ENCODE results near the gene TFEB. TPM values are rescaled to one million over a fixed set of nuclear protein-coding genes. Genes with fewer than 3 reads are reported as not detected.

The TFEB gene
- total and polyA plus RNA-seq, 2 donors (not counting 1 experiment from before 2014, with no cell fraction given): 1.9 to 7.6 TPM

DNA sequence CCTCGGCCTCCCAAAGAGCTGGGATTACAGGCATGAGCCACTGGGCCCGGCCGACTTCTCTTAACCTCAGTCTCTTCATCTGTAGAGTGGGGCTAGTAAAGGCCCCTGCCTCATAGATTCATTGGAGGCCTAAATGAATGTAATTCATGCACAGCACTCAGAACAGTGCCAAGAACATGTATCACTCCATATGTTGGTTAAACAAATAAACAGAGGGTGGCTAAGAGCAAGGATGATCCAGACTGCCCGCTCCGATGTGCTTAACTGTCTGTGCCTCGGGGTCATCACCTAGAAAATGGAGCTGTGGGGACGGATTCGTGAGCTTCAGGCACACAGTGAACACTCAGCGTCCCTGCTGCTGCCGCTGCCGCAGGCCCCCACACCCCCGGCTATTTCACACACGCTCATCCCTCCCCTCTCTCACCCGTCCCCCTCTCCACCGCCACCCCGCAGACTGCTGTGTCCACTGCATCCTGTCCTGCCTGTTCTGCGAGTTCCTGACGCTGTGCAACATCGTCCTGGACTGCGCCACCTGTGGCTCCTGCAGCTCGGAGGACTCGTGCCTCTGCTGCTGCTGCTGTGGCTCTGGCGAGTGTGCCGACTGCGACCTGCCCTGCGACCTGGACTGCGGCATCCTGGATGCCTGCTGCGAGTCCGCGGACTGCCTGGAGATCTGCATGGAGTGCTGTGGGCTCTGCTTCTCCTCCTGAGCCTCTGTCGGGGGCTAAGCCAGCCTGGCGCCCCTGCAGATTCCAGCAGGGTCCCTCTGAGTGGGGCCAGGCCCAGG is 82.3 kb downstream of the TFEB start:
- H4K20me1 ChIP-seq (ENCODE audit: control insufficient read depth, extremely low read depth, insufficient read depth, low read length): no peaks in the 10 kb centered on the region
- no peaks in the 10 kb centered on the region for H3K36me3 ChIP-seq (ENCODE audit: control insufficient read depth, insufficient read depth, low read length)
- H3K4me2 ChIP-seq (ENCODE audit: extremely low read depth, insufficient read depth, low read length): no peak overlapping the region
- H3K4me1 ChIP-seq (ENCODE audit: control insufficient read depth, extremely low read depth, insufficient read depth, low read length): no peaks in the 10 kb centered on the region
- H2AFZ ChIP-seq (ENCODE audit: low read length): no peak overlapping the region
- no peaks in the 10 kb centered on the region for H3K27me3 ChIP-seq (ENCODE audit: control insufficient read depth, insufficient read depth, low read length)
- H3K4me3 ChIP-seq (replicated peaks in 1 of 4; ENCODE audit: control extremely low read depth in 1 of 4, insufficient read depth in 1 of 4, low read depth in 3 of 4, low read length in 4 of 4): no peak overlapping the region
- no peaks in the 10 kb centered on the region for H3K9me3 ChIP-seq (ENCODE audit: control insufficient read depth, insufficient read depth, low read depth, low read length)
- TF ChIP-seq EZH2 (IDR thresholded peaks at IDR 0.05; ENCODE audit: low read length, missing control alignments): no peak
- TF ChIP-seq, protein P1, sequence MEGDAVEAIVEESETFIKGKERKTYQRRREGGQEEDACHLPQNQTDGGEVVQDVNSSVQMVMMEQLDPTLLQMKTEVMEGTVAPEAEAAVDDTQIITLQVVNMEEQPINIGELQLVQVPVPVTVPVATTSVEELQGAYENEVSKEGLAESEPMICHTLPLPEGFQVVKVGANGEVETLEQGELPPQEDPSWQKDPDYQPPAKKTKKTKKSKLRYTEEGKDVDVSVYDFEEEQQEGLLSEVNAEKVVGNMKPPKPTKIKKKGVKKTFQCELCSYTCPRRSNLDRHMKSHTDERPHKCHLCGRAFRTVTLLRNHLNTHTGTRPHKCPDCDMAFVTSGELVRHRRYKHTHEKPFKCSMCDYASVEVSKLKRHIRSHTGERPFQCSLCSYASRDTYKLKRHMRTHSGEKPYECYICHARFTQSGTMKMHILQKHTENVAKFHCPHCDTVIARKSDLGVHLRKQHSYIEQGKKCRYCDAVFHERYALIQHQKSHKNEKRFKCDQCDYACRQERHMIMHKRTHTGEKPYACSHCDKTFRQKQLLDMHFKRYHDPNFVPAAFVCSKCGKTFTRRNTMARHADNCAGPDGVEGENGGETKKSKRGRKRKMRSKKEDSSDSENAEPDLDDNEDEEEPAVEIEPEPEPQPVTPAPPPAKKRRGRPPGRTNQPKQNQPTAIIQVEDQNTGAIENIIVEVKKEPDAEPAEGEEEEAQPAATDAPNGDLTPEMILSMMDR (conservative IDR thresholded peaks at IDR 0.05 in 1 of 2, IDR thresholded peaks at IDR 0.05 in 1 of 2; ENCODE audit: low read depth in 1 of 2, low read length in 2 of 2): no peak
- H3K79me2 ChIP-seq (ENCODE audit: control insufficient read depth, insufficient read depth, low read length): no peaks in the 10 kb centered on the region
- no peak for DNase-seq (ENCODE audit: low read depth in 2 of 2)
- H3K9ac ChIP-seq (ENCODE audit: insufficient read depth, low read length): no peak overlapping the region
- H3K27ac ChIP-seq (ENCODE audit: insufficient read depth, low read length): no peak overlapping the region

DNA sequence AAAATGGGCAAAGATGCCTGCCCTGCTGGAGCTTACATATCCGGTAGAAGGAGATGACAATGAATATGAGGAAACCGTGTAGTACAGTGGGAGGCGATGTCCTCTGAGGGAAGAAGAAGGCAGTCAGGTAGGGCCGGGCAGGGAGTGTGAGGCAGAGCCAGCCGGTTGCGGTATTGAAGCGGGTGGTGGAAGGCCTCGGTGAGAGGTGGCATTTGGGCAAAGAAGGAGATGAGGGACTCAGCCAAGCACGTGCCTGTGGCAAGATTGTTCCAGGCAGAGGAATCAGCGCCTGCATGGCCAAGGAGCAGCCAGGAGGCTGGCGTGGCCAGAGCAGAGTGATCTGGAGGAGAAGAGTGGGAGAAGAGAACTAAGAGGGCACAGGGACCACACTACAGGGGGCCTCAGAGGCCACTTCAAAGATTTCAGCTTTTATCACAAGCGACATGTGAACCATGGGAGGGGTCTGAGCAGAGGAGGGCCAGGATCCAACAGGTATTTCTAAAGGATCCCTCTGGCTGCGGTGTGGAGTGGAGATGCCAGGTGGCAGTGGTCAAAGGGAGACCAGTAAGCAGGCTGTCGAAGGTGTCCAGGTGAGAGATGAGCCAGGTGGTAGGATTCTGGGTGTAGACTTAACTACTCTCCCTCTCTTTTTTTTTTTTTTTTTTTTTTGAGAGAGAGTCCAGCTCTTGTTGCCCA is 83.3 kb downstream of the TFEB start:
- no peak overlapping the region for H3K4me2 ChIP-seq (ENCODE audit: extremely low read depth, insufficient read depth, low read length)
- H3K79me2 ChIP-seq (ENCODE audit: control insufficient read depth, insufficient read depth, low read length): no peaks in the 10 kb centered on the region
- H3K9ac ChIP-seq (ENCODE audit: insufficient read depth, low read length): no peak overlapping the region
- no peaks in the 10 kb centered on the region for H3K4me1 ChIP-seq (ENCODE audit: control insufficient read depth, extremely low read depth, insufficient read depth, low read length)
- no peaks in the 10 kb centered on the region for H3K36me3 ChIP-seq (ENCODE audit: control insufficient read depth, insufficient read depth, low read length)
- TF ChIP-seq, protein P1 (conservative IDR thresholded peaks at IDR 0.05 in 1 of 2, IDR thresholded peaks at IDR 0.05 in 1 of 2; ENCODE audit: low read depth in 1 of 2, low read length in 2 of 2): no peak
- TF ChIP-seq EZH2 (IDR thresholded peaks at IDR 0.05; ENCODE audit: low read length, missing control alignments): no peak
- H4K20me1 ChIP-seq (ENCODE audit: control insufficient read depth, extremely low read depth, insufficient read depth, low read length): no peaks in the 10 kb centered on the region
- no peaks in the 10 kb centered on the region for H3K9me3 ChIP-seq (ENCODE audit: control insufficient read depth, insufficient read depth, low read depth, low read length)
- no peak overlapping the region for H2AFZ ChIP-seq (ENCODE audit: low read length)
- H3K27ac ChIP-seq (ENCODE audit: insufficient read depth, low read length): no peak overlapping the region
- no peak overlapping the region for H3K4me3 ChIP-seq (replicated peaks in 1 of 4; ENCODE audit: control extremely low read depth in 1 of 4, insufficient read depth in 1 of 4, low read depth in 3 of 4, low read length in 4 of 4)
- H3K27me3 ChIP-seq (ENCODE audit: control insufficient read depth, insufficient read depth, low read length): no peaks in the 10 kb centered on the region
- no peak for DNase-seq (ENCODE audit: low read depth in 2 of 2)

DNA sequence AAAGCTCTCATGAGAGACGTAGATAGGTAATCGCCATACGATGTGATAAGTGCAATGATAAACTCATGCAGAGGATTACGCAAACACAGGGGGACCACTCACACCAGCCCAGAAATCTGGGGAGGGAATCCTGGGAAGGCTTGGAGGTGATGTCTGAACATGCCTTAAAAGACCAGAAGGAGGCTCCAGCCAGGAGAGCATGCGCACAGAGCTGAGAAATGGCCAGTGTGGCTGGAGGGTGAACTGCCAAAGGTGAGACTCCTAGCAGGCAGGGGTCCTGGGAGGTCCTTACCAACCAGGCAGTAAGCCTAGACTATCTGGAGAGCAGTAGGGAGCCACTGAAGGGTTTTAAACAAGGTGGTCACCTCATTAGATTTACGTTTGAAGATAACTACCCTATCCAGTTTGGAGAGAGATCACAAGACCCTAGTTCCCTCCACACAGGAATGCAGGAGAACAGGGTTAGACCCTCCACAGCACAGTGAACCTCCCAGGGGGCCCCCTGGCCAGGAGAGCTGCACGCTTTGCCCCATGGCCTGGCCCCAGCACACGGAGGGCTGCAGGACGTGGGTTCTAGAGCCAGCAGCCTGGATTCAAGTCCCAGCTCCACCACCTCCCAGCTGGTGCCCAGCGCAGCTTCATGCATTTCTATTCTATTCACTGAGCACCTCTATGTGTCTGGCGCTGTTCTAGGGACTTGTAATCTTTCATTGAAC is 84.0 kb downstream of the TFEB start:
- Histone ChIP-seq H4K20me1 (ENCODE audit: control insufficient read depth, extremely low read depth, insufficient read depth, low read length) (no peaks in the 10 kb centered on the region), H3K27ac (ENCODE audit: insufficient read depth, low read length) (no peak overlapping the region)

More for the DNA sequence above, 84.0 kb downstream of the TFEB start:
- no peaks in the 10 kb centered on the region for H3K27me3 ChIP-seq (ENCODE audit: control insufficient read depth, insufficient read depth, low read length)
- H3K9me3 ChIP-seq (ENCODE audit: control insufficient read depth, insufficient read depth, low read depth, low read length): no peaks in the 10 kb centered on the region
- H2AFZ ChIP-seq (ENCODE audit: low read length): no peak overlapping the region
- no peak for TF ChIP-seq EZH2 (IDR thresholded peaks at IDR 0.05; ENCODE audit: low read length, missing control alignments)
- TF ChIP-seq, protein P1 (conservative IDR thresholded peaks at IDR 0.05 in 1 of 2, IDR thresholded peaks at IDR 0.05 in 1 of 2; ENCODE audit: low read depth in 1 of 2, low read length in 2 of 2): no peak
- H3K4me2 ChIP-seq (ENCODE audit: extremely low read depth, insufficient read depth, low read length): no peak overlapping the region
- H3K36me3 ChIP-seq (ENCODE audit: control insufficient read depth, insufficient read depth, low read length): no peaks in the 10 kb centered on the region
- no peak overlapping the region for H3K9ac ChIP-seq (ENCODE audit: insufficient read depth, low read length)
- DNase-seq (ENCODE audit: low read depth in 2 of 2): no peak
- H3K79me2 ChIP-seq (ENCODE audit: control insufficient read depth, insufficient read depth, low read length): no peaks in the 10 kb centered on the region
- H3K4me3 ChIP-seq (replicated peaks in 1 of 4; ENCODE audit: control extremely low read depth in 1 of 4, insufficient read depth in 1 of 4, low read depth in 3 of 4, low read length in 4 of 4): no peak overlapping the region
- H3K4me1 ChIP-seq (ENCODE audit: control insufficient read depth, extremely low read depth, insufficient read depth, low read length): no peaks in the 10 kb centered on the region
